Heart right ventricle (tissue), 16 donors: ENCODE measurements around the gene HOXB13. TPM values are rescaled to one million over a fixed set of nuclear protein-coding genes. Genes with fewer than 3 reads are reported as not detected.

Source experiments
- ATAC-seq, 8 donors: fragments of 200-7000 bp; cut with Tn5 transposase; one replicate each; pipeline ENCODE4 v1.9.1; 2020; ENCODE audit warnings: mild to moderate bottlenecking in 8 of 8, moderate library complexity in 8 of 8, moderate number of reproducible peaks in 1 of 8
- DNase-seq, 2 donors: peaks; one replicate each; pipeline ENCODE4 v3.0.0-alpha.2; 2020
- H3K27ac ChIP-seq, 10 donors: fragments of 200-600 bp; sonication (generic) in 2 of 10; one replicate each; pipeline versions ENCODE4 v1.5.0 to v1.8.0; 2020 to 2022; ENCODE audit warnings: mild to moderate bottlenecking in 3 of 10
- H3K27me3 ChIP-seq, 7 donors: fragments of 200-600 bp; one replicate each; pipeline ENCODE4 v1.8.0; 2021 to 2022; ENCODE audit warnings: mild to moderate bottlenecking in 2 of 7
- H3K36me3 ChIP-seq, 9 donors: fragments of 200-600 bp; sonication (generic) in 1 of 9; one replicate each; pipeline versions ENCODE4 v1.5.0 to v1.8.0; 2020 to 2022; ENCODE audit warnings: mild to moderate bottlenecking in 2 of 9
- H3K4me1 ChIP-seq, 9 donors: fragments of 200-600 bp; sonication (generic) in 1 of 9; one replicate each; pipeline versions ENCODE4 v1.5.0 to v1.8.0; 2020 to 2022; ENCODE audit warnings: mild to moderate bottlenecking in 4 of 9
- H3K4me3 ChIP-seq, 10 donors: fragments of 200-600 bp; sonication (generic) in 2 of 10; one replicate each; pipeline versions ENCODE4 v1.5.0 to v1.8.0; 2020 to 2022; ENCODE audit warnings: mild to moderate bottlenecking in 7 of 10, moderate library complexity in 2 of 10
- H3K9me3 ChIP-seq, 11 donors: fragments of 200-600 bp in 10 of 11; sonication (generic) in 2 of 11; one replicate each; pipeline versions ENCODE4 v1.5.0 to v1.8.0; 2013 to 2022; ENCODE audit warnings: mild to moderate bottlenecking in 2 of 11, control low read depth in 1 of 11, moderate library complexity in 1 of 11
- CTCF ChIP-seq, 9 donors: fragments of 200-600 bp; sonication (generic) in 2 of 9; IDR thresholded peaks; one replicate each; pipeline versions ENCODE4 v1.5.0 to v1.8.0; 2021 to 2022; ENCODE audit warnings: antibody characterized with exemption in 9 of 9, mild to moderate bottlenecking in 5 of 9, moderate library complexity in 1 of 9
- WGBS, 2 donors: extraction: QIAGEN DNeasy Blood & Tissue Kit; methylation state at CpG; one replicate each; pipeline ENCODE4 v1.1.7; 2013; ENCODE audit warnings: inconsistent platforms in 1 of 2; 5-methylcytosine and 5-hydroxymethylcytosine counted together
- intact Hi-C, 10 donors: fragments of 100-400 bp; cut with DNase I; formaldehyde crosslinking; loops; one replicate each; pipeline versions ENCODE4 v1.11.1 to v1.14.2; 2022
- polyA plus RNA-seq, 2 donors: library from polyadenylated mRNA; stranded (reverse); fragments of 200-250 nt; gene quantifications; one replicate each; pipeline ENCODE4 v1.2.3, GENCODE V29; 2013
- total RNA-seq, 10 donors: library from RNA; stranded (reverse); fragmentation: NEBNext Ultra II Directional in 3 of 10; extraction: Animal tissue kit (Norgen Biotek cat#: 25700) in 3 of 10; gene quantifications; one replicate each; pipeline versions ENCODE4 v1.2.1 to v1.2.4, GENCODE V29; 2021 to 2023
- donor health status: Arrhythmogenic right ventricular cardiomyopathy.
- donor health status: ischemic (EF 13 %, LVEDD 7.1; RV severe dilation, severe dysfunction).
- donor health status: healthy with polysubstance abuse.
- donor health status: DM: no; HTN: yes; CAD: no.
- donor health status: DM: no; HTN: no; CAD: no.
- donor health status: ischemic (EF 25% LVEDD 6.9; RV normal size, moderate dysfunction).
- donor health status: ischemic (EF 25% LVEDD 5.7; RV mildly dilated, moderate dysfunction).
- donor health status: healthy.
- donor health status: DM: yes; HTN: yes; CAD: no.
- donor health status: Ischemic cardiomyopathy.
- donor health status: ischemic (EF 35%, LVEDD 5.7; RV mildly dilated, moderate dysfunction).
- donor health status: nonischemic (EF 11% LVEDD 7.7; RV severe dilation, severe dysfunction).
- donor health status: DM: yes; HTN: yes; CAD: no.
- donor health status: PGD.
- donor health status: ischemic (EF 29% LVEDD 5.4; RV normal size, mild dysfunction).
- donor health status: nonischemic (EF 23%, LVEDD 6.1; RV moderate dilation, normal function).

Gene HOXB13
- total and polyA plus RNA-seq, 12 donors: not detected

GRCh38 chr17:48720266-48721008 is 8.1 kb downstream of the HOXB13 start:
- H3K4me3 ChIP-seq: no peak overlapping the region
- no peaks in the 10 kb centered on the region for H3K36me3 ChIP-seq
- ATAC-seq (no peak), DNase-seq (no peak)
- TF ChIP-seq CTCF (IDR thresholded peaks at IDR 0.05): no peak
- peaks cover 73 to 100% (median 100%) of the 10 kb centered on the region in 7 donors for H3K27me3 ChIP-seq
- intact Hi-C loops: loop anchor here in 6 of 10 donors (5.0 to 10.0 kb wide), 4 partner anchors 72 to 164 kb away; no protein-coding TSS in a partner anchor
- H3K4me1 ChIP-seq: peaks cover 0 to 44% (median 31%) of the 10 kb centered on the region in 9 donors
- no peaks in the 10 kb centered on the region for H3K9me3 ChIP-seq
- 22% methylated on average over 11 of the region's 11 CpGs for WGBS, 2 donors
- H3K27ac ChIP-seq: no peak overlapping the region

- no peak for DNase-seq
- H3K4me3 ChIP-seq: no peak overlapping the region
- H3K36me3 ChIP-seq: no peaks in the 10 kb centered on the region
- ATAC-seq: no peak
- H3K27me3 ChIP-seq: peaks cover 66 to 100% (median 100%) of the 10 kb centered on the region in 7 donors
- H3K27ac ChIP-seq: no peak overlapping the region
- WGBS, 2 donors: 6 to 7% methylated on average over 37 of the region's 37 CpGs
- intact Hi-C loops: loop anchor here in 6 of 10 donors (5.0 to 10.0 kb wide), 4 partner anchors 73 to 165 kb away; no protein-coding TSS in a partner anchor
- H3K4me1 ChIP-seq: peaks cover 0 to 37% (median 30%) of the 10 kb centered on the region in 9 donors
- H3K9me3 ChIP-seq: no peaks in the 10 kb centered on the region
- no peak for TF ChIP-seq CTCF (IDR thresholded peaks at IDR 0.05)
Observed at GRCh38 chr17:48719642-48720265, 8.8 kb downstream of the HOXB13 start.

- Histone ChIP-seq H3K36me3 (no peaks in the 10 kb centered on the region), H3K27me3 (peaks cover 61 to 100% (median 100%) of the 10 kb centered on the region in 7 donors), H3K4me3 (no peak overlapping the region), H3K4me1 (peaks cover 0 to 30% (median 22%) of the 10 kb centered on the region in 9 donors), H3K27ac (no peak overlapping the region), H3K9me3 (no peaks in the 10 kb centered on the region)
- no peak for DNase-seq
- intact Hi-C loops: no loop called here
- 2 to 6% methylated on average over 80 of the region's 80 CpGs for WGBS, 2 donors
- TF ChIP-seq CTCF (IDR thresholded peaks at IDR 0.05): no peak
- no peak for ATAC-seq
Observed at GRCh38 chr17:48718761-48719641, 9.5 kb downstream of the HOXB13 start.

- 10 to 12% methylated on average over 24 of the region's 24 CpGs for WGBS, 2 donors
- intact Hi-C loops: no loop called here
Observed at GRCh38 chr17:48718227-48718760, 10.3 kb downstream of the HOXB13 start.

More at GRCh38 chr17:48718227-48718760, 10.3 kb downstream of the HOXB13 start:
- DNase-seq (no peak), ATAC-seq (no peak)
- Histone ChIP-seq H3K4me1 (peaks cover 0 to 23% (median 15%) of the 10 kb centered on the region in 9 donors), H3K4me3 (no peak overlapping the region), H3K36me3 (no peaks in the 10 kb centered on the region), H3K27me3 (peaks cover 54 to 100% (median 100%) of the 10 kb centered on the region in 7 donors), H3K27ac (no peak overlapping the region), H3K9me3 (no peaks in the 10 kb centered on the region)
- TF ChIP-seq CTCF (IDR thresholded peaks at IDR 0.05): no peak
